Renal pelvis (tissue), 4 donors: Measurements from ENCODE around the gene AOC3. TPM values are rescaled to one million over a fixed set of nuclear protein-coding genes. Genes with fewer than 3 reads are reported as not detected.
"Not testable (repeated sequence)": the region's sequence is repeated elsewhere in the genome, so short reads cannot be mapped to it uniquely, and the experiment has no call there.

ENCODE experiments used
- DNase-seq: peaks from one replicate; pipeline ENCODE4 v3.0.0-alpha.2; 2013
- polyA plus RNA-seq, 3 donors: library from polyadenylated mRNA; unstranded; fragments of 120-200 nt; gene quantifications; one replicate each; pipeline ENCODE4 v1.2.1, GENCODE V29; 2013; ENCODE audit not compliant: insufficient read length in 3 of 3

The AOC3 gene
- polyA plus RNA-seq, 3 donors = 5.4 to 6.2 (median 5.5) TPM

DNA sequence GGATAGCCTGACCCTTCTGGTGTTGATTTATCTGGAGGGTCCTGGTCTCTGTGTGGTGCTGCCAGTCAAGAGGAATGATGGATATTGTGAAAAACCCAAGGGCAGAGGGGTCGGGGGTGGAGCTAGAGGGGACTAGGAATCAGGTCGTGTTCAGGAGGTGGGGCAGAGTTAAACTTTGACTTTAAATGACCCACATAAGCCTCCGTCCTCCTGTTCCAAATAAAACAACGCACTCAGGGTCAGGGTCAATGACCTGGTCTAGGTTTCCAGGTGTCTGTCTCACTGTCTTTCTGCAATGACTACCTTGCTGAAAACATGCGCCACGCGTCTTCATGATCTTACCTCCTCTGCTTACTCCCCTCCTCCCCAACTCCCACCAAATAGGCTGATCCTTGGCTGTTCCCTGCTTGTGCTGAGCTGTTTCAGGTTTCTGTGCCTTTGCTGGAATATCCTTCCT lies 14.7 kb downstream of the AOC3 start:
- DNase-seq = no peak

DNA sequence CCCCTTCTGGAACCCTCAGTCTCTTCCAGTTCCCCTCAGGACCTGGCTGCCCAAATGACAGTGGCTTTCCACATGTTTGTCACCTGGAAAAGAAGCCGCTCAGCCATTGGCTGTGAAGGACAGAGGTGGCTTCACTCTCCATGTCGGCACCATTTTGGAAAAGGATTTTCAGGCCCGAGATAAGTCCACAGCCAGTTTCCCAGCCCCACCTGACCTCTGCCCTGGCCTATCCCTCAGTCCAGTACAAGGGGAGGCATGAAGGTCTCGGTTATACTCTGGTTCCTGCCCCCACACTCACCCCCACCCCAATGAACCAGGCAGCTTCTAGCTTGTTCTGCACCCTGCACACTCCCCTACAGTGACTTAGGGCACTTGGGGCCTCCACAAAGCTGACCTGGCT lies 15.2 kb downstream of the AOC3 start:
- no peak for DNase-seq

DNA sequence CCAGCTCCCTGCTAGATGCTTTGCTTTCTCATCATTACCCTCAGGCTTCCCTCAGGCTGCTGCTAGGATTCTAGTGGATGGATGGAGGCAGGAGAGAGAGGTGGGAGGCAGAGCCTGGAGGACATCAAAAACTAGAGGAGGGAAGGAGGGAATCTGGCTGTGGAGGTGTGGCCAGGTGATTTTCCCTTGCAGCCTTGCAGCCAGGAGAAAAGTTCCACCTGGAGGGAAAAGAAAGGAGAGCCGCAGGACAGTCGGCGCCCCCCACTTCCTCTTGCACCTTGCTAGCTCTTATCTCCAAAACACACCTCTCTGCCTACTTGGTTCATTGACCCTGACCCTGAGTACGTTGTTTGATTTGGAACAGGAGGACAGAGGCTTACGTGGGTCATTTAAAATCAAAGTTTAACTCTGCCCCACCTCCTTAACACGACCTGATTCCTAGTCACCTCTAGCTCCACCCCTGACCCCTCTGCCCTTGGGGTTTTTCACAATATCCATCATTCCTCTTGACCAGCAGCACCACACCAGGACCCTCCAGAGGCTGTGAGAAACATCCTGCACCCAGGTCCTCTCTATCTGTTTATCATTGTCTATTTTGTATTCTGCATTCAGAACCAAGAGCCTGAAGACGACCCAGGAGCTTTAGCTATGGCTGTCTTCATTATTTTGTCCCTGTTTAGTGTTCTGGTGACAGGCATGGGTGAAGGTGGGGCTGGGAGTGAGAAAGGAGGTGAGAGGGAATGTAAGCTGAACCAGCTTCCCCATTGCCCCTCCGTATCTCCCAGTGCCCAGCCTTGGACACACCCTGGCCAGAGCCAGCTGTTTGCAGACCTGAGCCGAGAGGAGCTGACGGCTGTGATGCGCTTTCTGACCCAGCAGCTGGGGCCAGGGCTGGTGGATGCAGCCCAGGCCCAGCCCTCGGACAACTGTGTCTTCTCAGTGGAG lies 15.9 kb downstream of the AOC3 start:
- no peak for DNase-seq

DNA sequence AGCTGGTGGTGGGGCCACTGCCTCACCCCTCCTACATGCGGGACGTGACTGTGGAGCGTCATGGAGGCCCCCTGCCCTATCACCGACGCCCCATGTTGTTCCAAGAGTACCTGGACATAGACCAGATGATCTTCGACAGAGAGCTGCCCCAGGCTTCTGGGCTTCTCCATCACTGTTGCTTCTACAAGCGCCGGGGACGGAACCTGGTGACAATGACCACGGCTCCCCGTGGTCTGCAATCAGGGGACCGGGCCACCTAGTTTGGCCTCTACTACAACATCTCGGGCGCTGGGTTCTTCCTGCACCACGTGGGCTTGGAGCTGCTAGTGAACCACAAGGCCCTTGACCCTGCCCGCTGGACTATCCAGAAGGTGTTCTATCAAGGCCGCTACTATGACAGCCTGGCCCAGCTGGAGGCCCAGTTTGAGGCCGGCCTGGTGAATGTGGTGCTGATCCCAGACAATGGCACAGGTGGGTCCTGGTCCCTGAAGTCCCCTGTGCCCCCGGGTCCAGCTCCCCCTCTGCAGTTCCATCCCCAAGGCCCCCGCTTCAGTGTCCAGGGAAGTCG lies 16.8 kb downstream of the AOC3 start:
- DNase-seq = not testable (repeated sequence)

DNA sequence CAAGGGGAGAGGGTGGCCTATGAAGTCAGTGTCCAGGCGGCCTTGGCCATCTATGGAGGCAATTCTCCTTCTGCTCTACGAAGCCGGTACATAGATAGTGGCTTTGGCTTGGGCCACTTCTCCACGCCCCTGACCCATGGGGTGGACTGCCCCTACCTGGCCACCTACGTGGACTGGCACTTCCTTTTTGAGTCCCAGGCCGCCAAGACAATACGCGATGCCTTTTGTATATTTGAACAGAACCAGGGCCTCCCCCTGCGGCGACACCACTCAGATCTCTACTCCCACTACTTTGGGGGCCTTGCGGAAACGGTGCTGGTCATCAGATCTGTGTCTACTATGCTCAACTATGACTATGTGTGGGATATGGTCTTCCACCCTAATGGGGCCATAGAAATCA lies 17.3 kb downstream of the AOC3 start:
- no peak for DNase-seq

DNA sequence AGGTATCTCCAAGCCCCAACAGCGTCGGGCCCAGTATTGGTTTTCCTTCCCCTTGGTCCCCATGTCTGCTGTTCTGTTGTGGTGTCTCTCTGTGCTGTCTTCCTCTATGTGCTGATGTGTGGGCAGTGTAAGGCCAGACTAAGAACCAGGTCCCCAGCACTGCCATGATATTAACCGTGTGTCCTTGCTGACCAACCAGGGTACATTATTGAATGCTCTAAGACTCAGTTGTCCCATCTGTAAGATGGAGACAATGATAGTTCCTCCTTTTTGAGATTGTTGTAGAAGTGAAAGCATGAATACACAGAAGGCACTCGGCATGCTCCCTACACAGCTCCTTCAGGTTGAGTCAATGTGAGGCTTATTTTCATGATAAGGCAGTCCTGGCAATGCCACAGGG lies 20.6 kb downstream of the AOC3 start:
- no peak for DNase-seq

DNA sequence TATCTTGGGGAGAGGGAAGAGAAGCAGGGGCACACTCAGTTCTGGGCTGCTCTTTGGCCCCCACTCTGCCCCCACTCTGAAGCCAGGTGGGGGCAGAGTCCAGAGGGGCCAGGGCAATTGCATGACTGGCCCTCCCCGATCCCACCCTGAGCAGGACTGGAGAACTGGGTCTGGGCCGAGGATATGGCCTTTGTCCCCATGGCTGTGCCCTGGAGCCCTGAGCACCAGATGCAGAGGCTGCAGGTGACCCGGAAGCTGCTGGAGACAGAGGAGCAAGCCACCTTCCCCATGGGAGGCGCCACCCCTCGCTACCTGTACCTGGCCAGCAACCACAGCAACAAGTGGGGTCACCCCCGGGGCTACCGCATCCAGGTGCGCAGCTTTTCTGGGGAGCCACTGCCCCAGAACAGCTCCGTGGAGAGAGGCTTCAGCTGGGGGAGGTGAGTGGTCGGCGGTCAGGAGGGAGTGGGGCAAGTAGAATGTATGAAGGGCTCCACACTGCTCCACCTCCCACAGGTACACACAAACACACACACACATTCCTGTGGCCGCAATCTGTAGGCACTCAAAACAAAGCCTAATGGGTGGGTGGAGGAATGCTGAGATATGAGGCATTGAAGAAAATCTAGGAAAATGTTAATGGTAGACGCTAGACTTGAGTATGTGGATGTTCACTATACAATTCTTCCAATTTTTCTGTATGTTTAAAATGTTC lies 21.4 kb downstream of the AOC3 start:
- no peak for DNase-seq

DNA sequence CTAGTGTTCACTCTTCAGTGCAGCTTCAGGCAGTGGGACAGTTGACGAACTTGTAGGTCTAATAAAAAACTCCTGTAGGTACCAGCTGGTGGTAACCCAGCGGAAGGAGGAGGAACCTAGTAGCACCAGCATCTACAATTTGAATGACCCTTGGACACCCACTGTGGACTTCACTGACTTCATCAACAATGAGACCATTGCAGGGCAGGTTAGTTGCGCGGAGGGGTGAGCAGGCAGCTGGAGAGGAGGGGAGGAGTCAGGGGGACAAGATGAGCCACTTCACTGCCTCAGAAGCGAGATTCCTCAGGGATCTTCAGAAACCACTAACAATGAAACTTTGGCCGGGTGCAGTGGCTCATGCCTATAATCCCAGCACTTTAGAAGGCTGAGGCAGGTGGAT lies 22.3 kb downstream of the AOC3 start:
- no peak for DNase-seq

DNA sequence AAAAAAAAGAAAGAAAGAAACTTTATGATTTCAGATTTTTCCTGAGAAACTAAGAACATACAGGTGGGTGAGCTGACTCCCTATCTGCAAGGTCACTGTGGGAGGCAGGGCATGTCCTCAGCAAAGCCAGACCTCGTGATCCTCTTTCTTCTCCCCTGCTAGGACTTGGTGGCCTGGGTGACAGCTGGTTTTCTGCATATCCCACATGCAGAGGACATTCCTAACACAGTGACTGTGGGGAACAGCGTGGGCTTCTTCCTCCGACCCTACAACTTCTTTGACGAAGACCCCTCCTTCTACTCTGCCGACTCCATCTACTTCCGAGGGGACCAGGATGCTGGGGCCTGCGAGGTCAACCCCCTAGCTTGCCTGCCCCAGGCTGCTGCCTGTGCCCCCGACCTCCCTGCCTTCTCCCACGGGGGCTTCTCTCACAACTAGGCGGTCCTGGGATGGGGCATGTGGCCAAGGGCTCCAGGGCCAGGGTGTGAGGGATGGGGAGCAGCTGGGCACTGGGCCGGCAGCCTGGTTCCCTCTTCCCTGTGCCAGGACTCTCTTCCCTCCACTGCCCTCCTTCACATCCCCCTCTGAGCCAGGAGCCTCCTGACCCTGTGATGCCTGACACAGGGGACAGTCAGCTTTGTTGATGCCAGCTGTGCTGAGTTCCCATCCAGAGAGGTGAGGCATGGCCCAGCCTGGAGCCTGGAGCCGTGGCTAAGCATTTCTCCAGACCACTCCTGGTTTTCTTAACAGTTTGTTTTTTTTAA lies 23.1 kb downstream of the AOC3 start:
- not testable (repeated sequence) for DNase-seq

DNA sequence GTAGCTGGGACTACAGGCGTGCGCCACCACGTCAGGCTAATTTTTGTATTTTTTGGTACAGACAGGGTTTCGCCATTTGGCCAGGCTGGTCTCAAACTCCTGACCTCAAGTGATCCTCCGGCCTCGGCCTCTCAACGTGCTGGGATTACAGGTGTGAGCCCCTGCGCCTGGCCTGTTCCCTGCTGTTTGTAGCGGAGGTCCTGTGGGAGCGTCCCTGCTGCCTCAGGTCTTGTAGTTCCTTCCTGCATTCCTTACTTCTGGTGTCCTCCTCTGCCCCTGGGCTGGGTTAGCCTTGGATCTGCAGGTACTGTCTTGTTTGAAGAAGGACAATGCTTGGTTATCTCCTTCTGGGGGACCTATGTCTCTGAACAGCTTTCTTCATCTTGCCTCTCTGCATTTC lies 26.0 kb downstream of the AOC3 start:
- no peak for DNase-seq

DNA sequence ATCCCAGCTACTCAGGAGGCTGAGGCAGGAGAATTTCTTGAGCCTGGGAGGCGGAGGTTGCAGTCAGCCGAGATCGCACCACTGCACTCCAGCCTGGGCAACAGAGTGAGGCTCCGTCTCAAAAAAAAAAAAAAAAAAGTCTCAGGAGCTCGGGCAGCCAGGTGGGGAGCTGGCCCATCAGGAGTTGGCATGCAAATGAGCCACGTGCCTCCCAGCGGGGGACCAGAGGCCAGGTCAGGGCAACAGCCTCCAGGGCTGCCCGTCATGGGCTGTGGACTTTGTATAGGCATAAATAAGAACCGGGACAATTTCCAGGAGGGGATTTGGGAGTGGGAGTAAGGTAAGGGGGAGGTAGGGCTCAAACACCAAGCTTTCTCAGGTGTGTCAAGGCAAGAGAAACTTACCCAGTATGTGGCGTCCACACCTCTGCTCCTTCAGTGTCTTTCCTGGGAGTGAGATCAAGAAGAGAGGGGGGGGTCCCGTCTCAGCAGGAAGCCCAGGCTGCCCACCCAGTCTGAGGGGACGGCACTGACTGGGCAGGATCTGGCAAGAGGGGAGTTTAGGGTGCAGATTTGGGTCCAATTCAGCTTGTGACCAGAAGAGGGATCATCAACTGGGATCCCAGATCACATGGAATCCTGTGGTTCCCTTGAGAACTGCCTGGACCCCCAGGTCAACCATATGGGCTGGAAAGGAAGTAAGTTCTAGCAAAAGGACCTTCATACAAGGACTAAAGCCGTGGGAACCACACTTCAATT lies 27.3 kb downstream of the AOC3 start:
- DNase-seq = no peak

DNA sequence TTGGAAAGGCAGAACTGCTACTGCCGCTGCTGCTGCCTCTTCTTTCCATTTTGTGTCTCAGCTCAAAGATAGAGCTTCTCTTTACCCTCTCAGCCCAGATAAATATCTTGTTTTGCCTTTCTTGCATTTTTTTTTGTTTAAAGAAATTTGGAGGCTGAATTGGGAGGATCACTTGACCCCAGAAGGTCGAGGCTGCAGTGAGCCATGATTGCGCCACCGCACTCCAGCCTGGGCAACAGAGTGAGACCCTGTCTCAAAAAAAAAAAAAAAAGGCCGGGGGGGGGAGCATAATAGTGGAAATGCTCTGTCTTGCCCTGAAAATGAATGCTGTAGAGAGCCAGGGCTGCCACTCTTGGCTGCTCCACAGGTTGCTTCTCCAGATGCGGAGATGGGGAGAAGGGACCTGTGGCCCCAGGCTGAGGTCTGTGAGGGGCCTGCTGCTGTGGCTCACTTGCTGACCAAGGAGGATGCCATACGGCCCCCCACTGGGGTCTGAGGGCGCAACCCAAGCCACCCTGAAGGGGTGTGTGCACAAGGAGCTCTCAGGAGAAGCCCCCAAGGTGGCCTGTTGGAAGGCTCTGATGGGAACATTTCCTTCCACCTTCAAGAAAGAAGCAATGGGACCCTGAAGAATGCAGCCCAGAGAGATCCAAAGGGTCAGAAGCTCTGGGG lies 28.1 kb downstream of the AOC3 start:
- no peak for DNase-seq

DNA sequence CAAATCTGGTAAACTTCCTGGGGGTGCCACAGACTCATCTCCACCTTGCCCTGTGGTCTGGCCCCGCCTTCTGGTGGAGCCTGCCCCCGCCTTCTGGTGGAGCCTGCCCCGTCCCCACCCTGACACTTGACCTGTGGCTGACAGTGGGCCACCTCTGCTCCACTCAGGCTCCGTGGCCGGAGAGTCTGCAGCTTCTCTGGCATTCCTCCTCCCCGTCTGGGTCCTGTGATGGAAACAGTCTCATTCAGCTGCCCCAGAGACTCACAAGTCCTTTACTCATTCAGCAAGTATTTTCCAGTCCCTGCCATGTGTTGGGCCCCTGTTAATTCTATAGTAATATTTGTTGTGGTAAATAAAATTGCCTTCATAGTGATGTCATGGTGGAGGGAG lies 28.6 kb downstream of the AOC3 start:
- DNase-seq = no peak

DNA sequence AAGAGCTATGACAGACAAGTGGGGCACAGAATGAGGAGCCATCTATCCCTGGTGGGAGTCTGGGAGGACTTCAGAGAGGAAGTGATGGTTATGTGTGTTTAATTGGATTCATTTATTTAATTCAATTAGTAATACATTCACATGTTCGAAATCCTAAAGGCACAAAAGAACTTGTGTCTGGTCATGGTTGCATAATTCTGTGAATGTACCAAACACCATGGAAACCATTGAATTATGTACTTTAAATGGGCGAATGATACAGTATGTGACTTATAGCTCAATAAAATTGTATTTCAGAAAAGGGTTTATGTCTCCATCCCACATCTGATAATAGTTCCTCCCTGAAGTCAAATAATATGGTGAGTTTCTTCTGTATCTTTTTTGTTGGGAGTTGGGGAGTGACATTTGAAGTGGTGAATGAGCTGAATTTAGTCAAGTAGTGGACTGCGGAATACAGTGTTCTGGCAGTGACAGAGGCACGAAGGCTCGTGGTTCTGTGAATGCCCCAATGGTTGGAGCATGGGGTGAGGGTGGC lies 29.8 kb downstream of the AOC3 start:
- no peak for DNase-seq

DNA sequence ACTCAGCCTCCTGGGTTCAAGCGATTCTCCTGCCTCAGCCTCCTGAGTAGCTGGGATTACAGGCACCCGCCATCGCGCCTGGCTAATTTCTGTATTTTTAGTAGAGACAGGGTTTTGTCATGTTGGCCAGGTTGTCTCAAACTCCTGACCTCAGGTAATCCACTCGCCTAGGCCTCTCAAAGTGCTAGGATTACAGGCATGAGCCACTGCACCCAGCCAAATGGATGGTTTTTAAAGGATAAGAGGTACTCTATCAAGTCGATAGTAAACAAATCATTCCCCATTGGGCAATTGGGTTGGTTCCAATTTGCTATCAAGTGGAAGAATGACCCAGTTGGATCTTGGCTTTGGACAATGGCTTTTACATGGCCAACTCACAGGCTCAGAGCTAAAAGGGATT lies 30.7 kb downstream of the AOC3 start:
- DNase-seq = not testable (repeated sequence)

DNA sequence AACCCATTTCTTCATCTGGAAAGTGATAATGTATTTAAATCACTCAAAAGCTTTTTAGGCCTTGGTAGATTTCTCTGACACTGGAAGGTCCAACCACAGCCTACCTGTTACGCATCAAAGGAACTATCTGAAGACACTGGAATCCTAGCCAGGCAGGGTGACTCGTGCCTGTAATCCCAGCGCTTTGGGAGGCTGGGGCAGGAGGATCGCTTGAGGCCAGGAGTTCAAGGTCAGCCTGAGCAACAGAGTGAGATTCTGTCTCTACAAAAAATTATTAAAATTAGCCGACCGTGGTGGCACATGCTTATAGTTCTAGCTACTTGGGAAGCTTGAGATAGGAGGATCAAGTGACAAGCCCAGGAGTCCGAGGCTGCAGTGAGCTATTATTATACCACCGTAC lies 31.2 kb downstream of the AOC3 start:
- no peak for DNase-seq

DNA sequence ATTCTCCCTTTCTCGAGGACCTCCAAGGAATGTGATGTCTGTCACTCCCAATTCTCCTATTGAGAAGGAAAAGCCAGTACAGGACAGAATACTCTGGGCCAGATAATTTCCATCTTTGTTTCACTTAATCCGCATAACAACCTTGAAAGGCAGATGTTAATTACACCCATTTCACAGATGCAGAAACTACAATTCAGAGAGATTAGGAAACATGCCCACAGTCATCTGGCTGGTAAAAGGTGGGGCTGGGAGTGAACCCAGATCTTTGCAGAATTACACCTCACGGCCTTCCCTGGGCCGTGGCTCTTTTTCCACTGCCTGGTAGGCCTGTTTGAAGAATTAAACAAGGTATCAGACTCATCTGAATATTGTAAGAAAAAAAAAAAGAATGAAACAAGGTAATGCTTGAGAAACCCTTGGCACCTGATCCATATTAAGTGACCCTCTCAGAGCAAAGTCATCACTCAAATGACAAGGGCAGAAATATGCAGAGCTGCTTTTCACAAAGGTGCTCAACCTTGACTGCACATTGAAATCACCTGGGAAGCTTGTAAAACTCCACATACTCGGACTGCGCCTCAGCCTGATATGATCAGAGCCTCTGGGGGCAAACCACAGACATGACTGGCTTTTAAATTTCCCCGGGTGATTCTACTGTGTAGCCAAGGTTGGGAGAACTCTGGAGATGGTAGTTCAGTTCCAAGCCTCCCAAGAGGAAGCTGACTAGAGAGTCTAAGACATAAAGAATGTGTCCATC lies 33.0 kb downstream of the AOC3 start:
- no peak for DNase-seq

DNA sequence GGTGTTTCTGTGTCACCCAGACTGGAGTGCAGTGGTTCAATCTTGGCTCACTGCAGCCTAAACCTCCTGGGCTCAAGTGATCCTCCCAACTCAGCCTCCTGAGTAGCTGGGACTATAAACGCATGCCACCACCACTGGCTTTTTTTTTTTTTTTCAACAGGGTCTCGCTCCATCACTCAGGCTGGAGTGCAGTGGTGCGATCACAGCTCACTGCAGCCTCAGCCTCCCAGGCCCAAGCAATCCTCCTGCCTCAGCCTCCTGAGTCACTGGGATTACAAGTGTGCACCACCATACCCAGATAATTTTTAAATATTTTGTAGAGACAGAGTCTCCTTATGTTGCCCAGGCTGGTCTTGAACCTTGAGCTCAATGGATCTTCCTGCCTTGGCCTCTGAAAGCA lies 34.8 kb downstream of the AOC3 start:
- DNase-seq = not testable (repeated sequence)
